ENCODE results near the gene STK32B. TPM values are rescaled to one million over a fixed set of nuclear protein-coding genes. Genes with fewer than 3 reads are reported as not detected.

Gene STK32B
- total and polyA plus RNA-seq, 4 donors: 0.02 to 0.28 (median 0.08) TPM; not detected in 1

DNA sequence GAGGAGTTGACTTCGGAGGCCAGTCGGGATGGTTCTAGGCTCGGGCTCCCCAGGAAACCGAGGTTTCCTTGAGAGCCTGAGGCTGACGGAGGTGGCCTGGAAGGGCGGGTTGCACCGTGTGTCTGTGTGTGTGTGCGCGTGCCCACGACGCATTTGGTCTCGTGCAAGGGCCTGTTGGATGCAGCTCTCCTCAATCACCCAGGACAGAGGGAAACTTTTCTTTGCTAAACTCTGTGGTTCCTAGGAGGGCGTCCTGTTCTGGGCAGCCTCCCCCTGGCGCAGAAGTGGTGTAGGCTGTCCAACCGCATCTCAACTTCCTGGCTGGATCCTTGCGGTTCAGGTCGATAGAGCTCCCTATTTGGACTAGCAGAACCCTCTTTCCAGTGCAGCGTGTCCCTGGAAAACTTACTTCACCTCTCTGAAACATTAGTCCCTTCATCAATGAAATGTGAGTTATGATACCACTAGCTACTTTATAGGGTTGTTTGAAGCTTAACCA, 973 bp downstream of the STK32B start:
- peaks cover 1 to 17% (median 11%) of the 10 kb centered on the region in 4 donors for H3K4me1 ChIP-seq (ENCODE audit: control insufficient read depth in 4 of 4, insufficient read depth in 4 of 4, low read length in 3 of 4)
- H3K36me3 ChIP-seq (ENCODE audit: control insufficient read depth in 4 of 4, insufficient read depth in 3 of 4, low read depth in 1 of 4, low read length in 3 of 4): no peaks in the 10 kb centered on the region
- DNase-seq (ENCODE audit: low spot score): no peak
- no peak overlapping the region for H3K9ac ChIP-seq (ENCODE audit: low read depth in 1 of 2, low read length in 2 of 2)
- WGBS: 19% methylated on average over 18 of the region's 18 CpGs
- H3K27ac ChIP-seq (ENCODE audit: low read depth in 1 of 2, low read length in 2 of 2): no peak overlapping the region
- peaks cover 0 to 11% (median 2%) of the 10 kb centered on the region in 4 donors for H3K27me3 ChIP-seq (ENCODE audit: control insufficient read depth in 4 of 4, insufficient read depth in 4 of 4, low read length in 3 of 4)
- no peak overlapping the region for H3K4me3 ChIP-seq (ENCODE audit: low read depth in 1 of 3, low read length in 3 of 3)
- no peaks in the 10 kb centered on the region for H3K9me3 ChIP-seq (ENCODE audit: control insufficient read depth in 4 of 4, low read length in 3 of 4)
- no peak for TF ChIP-seq TAF1 (conservative IDR thresholded peaks at IDR 0.05)
- no peak for TF ChIP-seq FOXA2 (IDR thresholded peaks at IDR 0.05)
- TF ChIP-seq HNF4G (IDR thresholded peaks at IDR 0.05): no peak
- TF ChIP-seq, protein P1, sequence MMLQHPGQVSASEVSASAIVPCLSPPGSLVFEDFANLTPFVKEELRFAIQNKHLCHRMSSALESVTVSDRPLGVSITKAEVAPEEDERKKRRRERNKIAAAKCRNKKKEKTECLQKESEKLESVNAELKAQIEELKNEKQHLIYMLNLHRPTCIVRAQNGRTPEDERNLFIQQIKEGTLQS (IDR thresholded peaks at IDR 0.05): no peak
- TF ChIP-seq HNF4A (conservative IDR thresholded peaks at IDR 0.05): no peak
- TF ChIP-seq, protein P2, sequence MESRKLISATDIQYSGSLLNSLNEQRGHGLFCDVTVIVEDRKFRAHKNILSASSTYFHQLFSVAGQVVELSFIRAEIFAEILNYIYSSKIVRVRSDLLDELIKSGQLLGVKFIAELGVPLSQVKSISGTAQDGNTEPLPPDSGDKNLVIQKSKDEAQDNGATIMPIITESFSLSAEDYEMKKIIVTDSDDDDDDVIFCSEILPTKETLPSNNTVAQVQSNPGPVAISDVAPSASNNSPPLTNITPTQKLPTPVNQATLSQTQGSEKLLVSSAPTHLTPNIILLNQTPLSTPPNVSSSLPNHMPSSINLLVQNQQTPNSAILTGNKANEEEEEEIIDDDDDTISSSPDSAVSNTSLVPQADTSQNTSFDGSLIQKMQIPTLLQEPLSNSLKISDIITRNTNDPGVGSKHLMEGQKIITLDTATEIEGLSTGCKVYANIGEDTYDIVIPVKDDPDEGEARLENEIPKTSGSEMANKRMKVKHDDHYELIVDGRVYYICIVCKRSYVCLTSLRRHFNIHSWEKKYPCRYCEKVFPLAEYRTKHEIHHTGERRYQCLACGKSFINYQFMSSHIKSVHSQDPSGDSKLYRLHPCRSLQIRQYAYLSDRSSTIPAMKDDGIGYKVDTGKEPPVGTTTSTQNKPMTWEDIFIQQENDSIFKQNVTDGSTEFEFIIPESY (IDR thresholded peaks at IDR 0.05): no peak
- no peak for TF ChIP-seq RXRA (IDR thresholded peaks at IDR 0.05)
- TF ChIP-seq SP1 (IDR thresholded peaks at IDR 0.05): no peak
- TF ChIP-seq, protein P3, sequence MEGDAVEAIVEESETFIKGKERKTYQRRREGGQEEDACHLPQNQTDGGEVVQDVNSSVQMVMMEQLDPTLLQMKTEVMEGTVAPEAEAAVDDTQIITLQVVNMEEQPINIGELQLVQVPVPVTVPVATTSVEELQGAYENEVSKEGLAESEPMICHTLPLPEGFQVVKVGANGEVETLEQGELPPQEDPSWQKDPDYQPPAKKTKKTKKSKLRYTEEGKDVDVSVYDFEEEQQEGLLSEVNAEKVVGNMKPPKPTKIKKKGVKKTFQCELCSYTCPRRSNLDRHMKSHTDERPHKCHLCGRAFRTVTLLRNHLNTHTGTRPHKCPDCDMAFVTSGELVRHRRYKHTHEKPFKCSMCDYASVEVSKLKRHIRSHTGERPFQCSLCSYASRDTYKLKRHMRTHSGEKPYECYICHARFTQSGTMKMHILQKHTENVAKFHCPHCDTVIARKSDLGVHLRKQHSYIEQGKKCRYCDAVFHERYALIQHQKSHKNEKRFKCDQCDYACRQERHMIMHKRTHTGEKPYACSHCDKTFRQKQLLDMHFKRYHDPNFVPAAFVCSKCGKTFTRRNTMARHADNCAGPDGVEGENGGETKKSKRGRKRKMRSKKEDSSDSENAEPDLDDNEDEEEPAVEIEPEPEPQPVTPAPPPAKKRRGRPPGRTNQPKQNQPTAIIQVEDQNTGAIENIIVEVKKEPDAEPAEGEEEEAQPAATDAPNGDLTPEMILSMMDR (IDR thresholded peaks at IDR 0.05; ENCODE audit: low read depth, low read length, missing input control): no peak
- no peak for TF ChIP-seq YY1 (IDR thresholded peaks at IDR 0.05)
- TF ChIP-seq RAD21 (IDR thresholded peaks at IDR 0.05): no peak

DNA sequence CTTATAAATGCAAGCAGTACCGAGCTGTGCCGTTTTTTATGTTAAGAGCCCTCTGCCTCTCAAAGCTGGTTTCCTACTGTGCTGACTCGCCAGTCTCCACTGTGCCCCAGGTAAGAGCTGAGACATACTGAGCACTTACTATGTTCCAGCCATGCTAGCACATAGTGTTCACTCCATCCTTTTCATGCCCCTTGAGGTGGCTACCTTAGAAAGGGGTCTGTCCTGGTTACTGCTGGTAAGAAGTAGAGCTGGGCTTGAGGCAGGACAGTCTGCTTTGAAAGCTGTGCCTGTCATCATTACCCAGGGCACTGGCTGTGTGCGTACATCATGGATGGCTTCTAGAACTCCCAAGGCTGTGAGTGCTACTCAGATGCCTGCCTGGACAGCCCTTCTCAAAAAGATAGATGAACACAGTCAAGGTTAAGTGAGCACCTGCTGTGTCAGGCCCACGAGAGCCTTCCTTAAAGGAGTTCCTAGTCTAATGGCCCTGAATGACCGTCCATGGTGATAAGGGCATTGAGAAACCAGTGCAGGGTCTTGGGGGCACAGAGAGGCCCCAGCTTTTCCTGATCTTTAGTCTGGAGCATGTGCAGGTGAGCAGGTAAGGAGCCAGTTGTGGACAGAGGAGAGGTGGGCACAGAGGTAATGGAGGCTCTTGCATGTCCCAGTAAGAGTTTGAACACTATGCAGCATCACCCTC, 1.6 kb downstream of the STK32B start:
- H3K36me3 ChIP-seq (ENCODE audit: control insufficient read depth in 4 of 4, insufficient read depth in 3 of 4, low read depth in 1 of 4, low read length in 3 of 4): no peaks in the 10 kb centered on the region
- WGBS: 57% methylated on average over 6 of the region's 6 CpGs
- H3K27me3 ChIP-seq (ENCODE audit: control insufficient read depth in 4 of 4, insufficient read depth in 4 of 4, low read length in 3 of 4): peaks cover 0 to 11% (median 2%) of the 10 kb centered on the region in 4 donors
- H3K27ac ChIP-seq (ENCODE audit: low read depth in 1 of 2, low read length in 2 of 2): no peak overlapping the region
- no peak for TF ChIP-seq HNF4A (conservative IDR thresholded peaks at IDR 0.05)
- H3K4me1 ChIP-seq (ENCODE audit: control insufficient read depth in 4 of 4, insufficient read depth in 4 of 4, low read length in 3 of 4): peaks cover 1 to 17% (median 11%) of the 10 kb centered on the region in 4 donors
- no peaks in the 10 kb centered on the region for H3K9me3 ChIP-seq (ENCODE audit: control insufficient read depth in 4 of 4, low read length in 3 of 4)
- no peak overlapping the region for H3K4me3 ChIP-seq (ENCODE audit: low read depth in 1 of 3, low read length in 3 of 3)
- DNase-seq (ENCODE audit: low spot score): peak; percentile 19
- H3K9ac ChIP-seq (ENCODE audit: low read depth in 1 of 2, low read length in 2 of 2): no peak overlapping the region

DNA sequence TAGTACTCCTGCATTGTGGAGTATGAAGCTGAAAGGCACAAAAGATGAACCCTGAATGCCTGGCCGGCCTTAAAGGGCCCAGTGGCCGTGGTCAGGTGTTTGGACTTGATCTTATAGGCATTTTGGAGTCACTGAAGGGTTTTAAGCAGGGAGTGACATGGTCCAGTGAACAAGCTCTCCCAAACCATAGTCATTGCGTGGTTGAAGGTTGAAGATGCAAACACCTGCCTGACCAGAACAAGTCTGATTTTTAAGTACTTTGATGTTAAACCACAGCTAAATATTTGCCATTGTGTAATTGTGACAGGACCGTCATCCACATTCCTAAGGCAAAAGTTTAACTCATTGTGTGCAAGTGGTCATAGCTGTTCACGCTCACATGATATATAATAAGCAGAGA, 3.3 kb downstream of the STK32B start:
- WGBS: 47% methylated on average over 5 of the region's 5 CpGs
- H3K9me3 ChIP-seq (ENCODE audit: control insufficient read depth in 4 of 4, low read length in 3 of 4): no peaks in the 10 kb centered on the region
- DNase-seq (ENCODE audit: low spot score): no peak
- no peak overlapping the region for H3K4me3 ChIP-seq (ENCODE audit: low read depth in 1 of 3, low read length in 3 of 3)
- no peaks in the 10 kb centered on the region for H3K36me3 ChIP-seq (ENCODE audit: control insufficient read depth in 4 of 4, insufficient read depth in 3 of 4, low read depth in 1 of 4, low read length in 3 of 4)
- H3K9ac ChIP-seq (ENCODE audit: low read depth in 1 of 2, low read length in 2 of 2): no peak overlapping the region
- no peak overlapping the region for H3K27ac ChIP-seq (ENCODE audit: low read depth in 1 of 2, low read length in 2 of 2)
- peaks cover 0 to 11% (median 2%) of the 10 kb centered on the region in 4 donors for H3K27me3 ChIP-seq (ENCODE audit: control insufficient read depth in 4 of 4, insufficient read depth in 4 of 4, low read length in 3 of 4)
- peaks cover 1 to 17% (median 11%) of the 10 kb centered on the region in 4 donors for H3K4me1 ChIP-seq (ENCODE audit: control insufficient read depth in 4 of 4, insufficient read depth in 4 of 4, low read length in 3 of 4)
- TF ChIP-seq NR2F2 (IDR thresholded peaks at IDR 0.05) (no peak), RXRA (IDR thresholded peaks at IDR 0.05) (no peak), FOXA1 (IDR thresholded peaks at IDR 0.05) (no peak), SP1 (IDR thresholded peaks at IDR 0.05) (no peak), TAF1 (conservative IDR thresholded peaks at IDR 0.05) (no peak), GABPA (IDR thresholded peaks at IDR 0.05 in 1 of 2, conservative IDR thresholded peaks at IDR 0.05 in 1 of 2) (no peak)
- TF ChIP-seq, protein P4, sequence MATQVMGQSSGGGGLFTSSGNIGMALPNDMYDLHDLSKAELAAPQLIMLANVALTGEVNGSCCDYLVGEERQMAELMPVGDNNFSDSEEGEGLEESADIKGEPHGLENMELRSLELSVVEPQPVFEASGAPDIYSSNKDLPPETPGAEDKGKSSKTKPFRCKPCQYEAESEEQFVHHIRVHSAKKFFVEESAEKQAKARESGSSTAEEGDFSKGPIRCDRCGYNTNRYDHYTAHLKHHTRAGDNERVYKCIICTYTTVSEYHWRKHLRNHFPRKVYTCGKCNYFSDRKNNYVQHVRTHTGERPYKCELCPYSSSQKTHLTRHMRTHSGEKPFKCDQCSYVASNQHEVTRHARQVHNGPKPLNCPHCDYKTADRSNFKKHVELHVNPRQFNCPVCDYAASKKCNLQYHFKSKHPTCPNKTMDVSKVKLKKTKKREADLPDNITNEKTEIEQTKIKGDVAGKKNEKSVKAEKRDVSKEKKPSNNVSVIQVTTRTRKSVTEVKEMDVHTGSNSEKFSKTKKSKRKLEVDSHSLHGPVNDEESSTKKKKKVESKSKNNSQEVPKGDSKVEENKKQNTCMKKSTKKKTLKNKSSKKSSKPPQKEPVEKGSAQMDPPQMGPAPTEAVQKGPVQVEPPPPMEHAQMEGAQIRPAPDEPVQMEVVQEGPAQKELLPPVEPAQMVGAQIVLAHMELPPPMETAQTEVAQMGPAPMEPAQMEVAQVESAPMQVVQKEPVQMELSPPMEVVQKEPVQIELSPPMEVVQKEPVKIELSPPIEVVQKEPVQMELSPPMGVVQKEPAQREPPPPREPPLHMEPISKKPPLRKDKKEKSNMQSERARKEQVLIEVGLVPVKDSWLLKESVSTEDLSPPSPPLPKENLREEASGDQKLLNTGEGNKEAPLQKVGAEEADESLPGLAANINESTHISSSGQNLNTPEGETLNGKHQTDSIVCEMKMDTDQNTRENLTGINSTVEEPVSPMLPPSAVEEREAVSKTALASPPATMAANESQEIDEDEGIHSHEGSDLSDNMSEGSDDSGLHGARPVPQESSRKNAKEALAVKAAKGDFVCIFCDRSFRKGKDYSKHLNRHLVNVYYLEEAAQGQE (IDR thresholded peaks at IDR 0.05): no peak
- TF ChIP-seq, protein P5, sequence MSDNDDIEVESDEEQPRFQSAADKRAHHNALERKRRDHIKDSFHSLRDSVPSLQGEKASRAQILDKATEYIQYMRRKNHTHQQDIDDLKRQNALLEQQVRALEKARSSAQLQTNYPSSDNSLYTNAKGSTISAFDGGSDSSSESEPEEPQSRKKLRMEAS (IDR thresholded peaks at IDR 0.05): no peak
- TF ChIP-seq, protein P3 (IDR thresholded peaks at IDR 0.05; ENCODE audit: low read depth, low read length, missing input control): no peak

All from liver (tissue), 9 donors.